GM19035 (cell line): ENCODE data around the gene CUZD1.

Source experiments
- ATAC-seq: cut with Tn5 transposase; IDR thresholded peaks from one replicate; pipeline ENCODE4 v1.9.1; 2021; ENCODE audit not compliant: unreplicated experiment

The CUZD1 gene

GRCh38 chr10:122822973-122823690, 22.5 kb downstream of the CUZD1 start:
- ATAC-seq, result no peak

GRCh38 chr10:122821808-122822207, 23.8 kb downstream of the CUZD1 start:
- no peak for ATAC-seq

GRCh38 chr10:122815458-122815857, 30.2 kb downstream of the CUZD1 start:
- no peak for ATAC-seq

- no peak for ATAC-seq
Observed at GRCh38 chr10:122814493-122814892, 31.2 kb downstream of the CUZD1 start.

- ATAC-seq, result no peak
Observed at GRCh38 chr10:122812751-122813150, 32.9 kb downstream of the CUZD1 start.

- no peak for ATAC-seq
Observed at GRCh38 chr10:122802282-122802681, 43.4 kb downstream of the CUZD1 start.

GRCh38 chr10:122798704-122799231, 46.9 kb downstream of the CUZD1 start:
- ATAC-seq, result no peak

- no peak for ATAC-seq
Observed at GRCh38 chr10:122796796-122797195, 48.9 kb downstream of the CUZD1 start.

GRCh38 chr10:122795924-122796323, 49.7 kb downstream of the CUZD1 start:
- no peak for ATAC-seq

GRCh38 chr10:122786269-122786668, 59.4 kb downstream of the CUZD1 start:
- no peak for ATAC-seq

GRCh38 chr10:122782911-122783310, 62.7 kb downstream of the CUZD1 start:
- no peak for ATAC-seq
